GM12878 (cell line): ENCODE measurements around the gene ARVCF. TPM values are rescaled to one million over a fixed set of nuclear protein-coding genes. Genes with fewer than 3 reads are reported as not detected.

ENCODE experiments used
- ATAC-seq: fragments of 200-7000 bp; cut with Tn5 transposase; 3 replicates; pipeline ENCODE4 v1.9.1; 2020; ENCODE audit warnings: mild to moderate bottlenecking, moderate library complexity
- BruUV-seq: library from RNA; stranded (reverse); fragments of 400-500 nt; replicated peaks from 2 replicates; lab custom pipeline; 2021; lab: Mats Ljungman, UMichigan
- CTCF ChIA-PET: fragments of 300-600 bp; sonication (Branson Sonifier 250); formaldehyde crosslinking; extraction: SDS; loops from one replicate; lab custom pipeline; 2021; ENCODE audit warnings: inconsistent platforms; lab: Yijun Ruan, JAX
- POLR2A ChIA-PET: fragments of 350-600 bp; formaldehyde crosslinking; extraction: SDS; loops from one replicate; lab custom pipeline; 2021; ENCODE audit warnings: inconsistent platforms; lab: Charles Lee
- RAD21 ChIA-PET: fragments of 300-600 bp; sonication (Branson Sonifier 250); formaldehyde crosslinking; loops from one replicate; lab custom pipeline; 2023; ENCODE audit warnings: antibody characterized with exemption; ENCODE audit not compliant: unreplicated experiment; lab: Charles Lee
- SMC1A ChIA-PET: fragments of 300-600 bp; sonication (Branson Sonifier 250); formaldehyde crosslinking; loops from one replicate; lab custom pipeline; 2023; ENCODE audit not compliant: unreplicated experiment, uncharacterized antibody; lab: Charles Lee
- DNase-seq: peaks from one replicate; pipeline ENCODE4 v3.0.0-alpha.2; 2011; ENCODE audit warnings: low read depth, low spot score
- FAIRE-seq: peaks from 3 replicates; lab custom pipeline; 2011; peaks lifted over from hg19 to GRCh38; lab: Jason Lieb, UNC
- H2AFZ ChIP-seq: 2 replicates; pipeline ENCODE4 v1.6.0; 2011; ENCODE audit warnings: low read depth, low read length, control low read depth; ENCODE audit not compliant: control insufficient read depth
- H3K27ac ChIP-seq: 2 replicates; pipeline ENCODE4 v1.5.1; 2011; ENCODE audit warnings: control low read depth; ENCODE audit not compliant: control insufficient read depth, insufficient read depth
- H3K27me3 ChIP-seq, 2 experiments: replicated peaks in 1 of 2; 2 replicates each; pipeline versions ENCODE4 v1.6.0 to v1.6.1; 2011; ENCODE audit warnings: low read length in 1 of 2; ENCODE audit not compliant: control insufficient read depth in 2 of 2, insufficient read depth in 2 of 2
- H3K36me3 ChIP-seq, 2 experiments: 2 replicates each; pipeline ENCODE4 v1.5.1; 2011; ENCODE audit warnings: low read length in 1 of 2; ENCODE audit not compliant: control insufficient read depth in 2 of 2, insufficient read depth in 2 of 2
- H3K4me1 ChIP-seq: 2 replicates; pipeline ENCODE4 v1.6.1; 2011; ENCODE audit warnings: mild to moderate bottlenecking, low read length, moderate library complexity, mixed read lengths; ENCODE audit not compliant: control insufficient read depth, insufficient read depth
- H3K4me2 ChIP-seq: 2 replicates; pipeline ENCODE4 v1.6.0; 2011; ENCODE audit warnings: control low read depth; ENCODE audit not compliant: control insufficient read depth, insufficient read depth
- H3K4me3 ChIP-seq: fragments of 200-600 bp; sonication (generic); 2 replicates; pipeline ENCODE4 v1.5.1; 2016
- H3K79me2 ChIP-seq: 2 replicates; pipeline ENCODE4 v1.6.0; 2011; ENCODE audit warnings: low read length; ENCODE audit not compliant: control insufficient read depth, insufficient read depth
- H3K9ac ChIP-seq: 2 replicates; pipeline ENCODE4 v1.8.0; 2011; ENCODE audit warnings: low read length, control low read depth, mixed read lengths; ENCODE audit not compliant: control insufficient read depth, insufficient read depth
- H3K9me3 ChIP-seq: replicated peaks from 3 replicates; pipeline ENCODE4 v1.5.1; 2011; ENCODE audit warnings: mild to moderate bottlenecking, low read length; ENCODE audit not compliant: control insufficient read depth, insufficient read depth
- H4K20me1 ChIP-seq: 2 replicates; pipeline ENCODE4 v1.6.0; 2011; ENCODE audit not compliant: control insufficient read depth, insufficient read depth
- BCL11A ChIP-seq: IDR thresholded peaks from 2 replicates; pipeline ENCODE4 v1.6.1; 2011; ENCODE audit warnings: low read depth, low read length
- CHD4 ChIP-seq: fragments of 200-600 bp; sonication (generic); IDR thresholded peaks from 2 replicates; pipeline ENCODE4 v1.6.1; 2016; ENCODE audit warnings: mild to moderate bottlenecking
- EGR1 ChIP-seq, 2 experiments: IDR thresholded peaks; 1 replicate in 1 of 2; 2 replicates in 1 of 2; pipeline ENCODE4 v1.6.1; 2011 to 2012; ENCODE audit warnings: low read depth in 2 of 2, low read length in 2 of 2, borderline replicate concordance in 1 of 2, mild to moderate bottlenecking in 1 of 2, moderate library complexity in 1 of 2
- EZH2 ChIP-seq: IDR thresholded peaks from 2 replicates; pipeline ENCODE4 v1.6.1; 2012; ENCODE audit warnings: low read depth, mild to moderate bottlenecking, control low read depth, inconsistent platforms, low read length, borderline replicate concordance; ENCODE audit not compliant: control insufficient read depth
- FOS ChIP-seq: IDR thresholded peaks from 3 replicates; pipeline ENCODE4 v1.6.1; 2011; ENCODE audit warnings: borderline replicate concordance; ENCODE audit not compliant: insufficient read length; ENCODE audit errors: extremely low read depth
- MXI1 ChIP-seq: fragments of 150-350 bp; IDR thresholded peaks from 2 replicates; pipeline ENCODE4 v1.6.1; 2011; ENCODE audit warnings: low read depth, mild to moderate bottlenecking, inconsistent platforms, low read length, improper control_type of control experiment
- NFYB ChIP-seq: IDR thresholded peaks from 2 replicates; pipeline ENCODE4 v1.6.1; 2011; ENCODE audit warnings: low read depth, mild to moderate bottlenecking, low read length, improper control_type of control experiment, moderate library complexity; ENCODE audit not compliant: insufficient read depth
- SUPT20H ChIP-seq: IDR thresholded peaks from 2 replicates; pipeline ENCODE4 v1.6.1; 2011; ENCODE audit warnings: low read depth, mild to moderate bottlenecking, low read length, moderate library complexity, borderline replicate concordance; ENCODE audit not compliant: control insufficient read depth
- SUZ12 ChIP-seq: fragments of 200-600 bp; sonication (generic); IDR thresholded peaks from one replicate; pipeline ENCODE4 v1.6.1; 2018; ENCODE audit warnings: antibody characterized with exemption, mild to moderate bottlenecking; ENCODE audit not compliant: unreplicated experiment
- TARDBP ChIP-seq: IDR thresholded peaks from 2 replicates; pipeline ENCODE4 v1.6.1; 2016; ENCODE audit warnings: borderline replicate concordance
- YY1 ChIP-seq: IDR thresholded peaks from 2 replicates; pipeline ENCODE4 v1.6.1; 2011; ENCODE audit warnings: low read depth, mild to moderate bottlenecking, low read length
- ZZZ3 ChIP-seq: IDR thresholded peaks from 2 replicates; pipeline ENCODE4 v1.6.1; 2011; ENCODE audit warnings: low read depth; ENCODE audit not compliant: control insufficient read depth, insufficient read length
- WGBS: methylation state at CpG from one replicate; pipeline ENCODE4 v1.1.6; 2016; ENCODE audit warnings: low lambda C conversion rate; ENCODE audit not compliant: insufficient replicate concordance, insufficient coverage; ENCODE audit errors: missing lambda C conversion rate; 5-methylcytosine and 5-hydroxymethylcytosine counted together
- in situ Hi-C: fragments of 300-500 bp; cut with MboI; formaldehyde crosslinking; loops from 9 replicates; pipeline ENCODE4 v1.14.3; 2018; ENCODE audit warnings: mixed read lengths
- intact Hi-C: fragments of 100-400 bp; cut with micrococcal nuclease; formaldehyde crosslinking; loops from one replicate; pipeline ENCODE4 v1.14.2; 2022; ENCODE audit not compliant: unreplicated experiment
- polyA plus RNA-seq, 11 experiments: library from polyadenylated mRNA; depleted of rRNA in 4 of 11; unstranded in 6 of 11; stranded (reverse) in 5 of 11; fragments of >200 nt; fragmentation: Nextera tagmentation in 4 of 11; fragmentation: Illumina TruSeq in 1 of 11; extraction: Ambion mirVana in 4 of 11; extraction: Trizol in 1 of 11; gene quantifications; 1 replicate in 1 of 11; 2 replicates in 10 of 11; pipeline versions ENCODE4 v1.2.1 to v1.2.3, GENCODE V29; 2011 to 2016; ENCODE audit warnings: inconsistent platforms in 2 of 11, missing spikeins in 2 of 11, low read depth in 1 of 11
- total RNA-seq, 4 experiments: library from RNA; depleted of rRNA in 3 of 4; stranded (reverse); fragments of >200 nt in 3 of 4; fragmentation: Illumina TruSeq in 1 of 4; extraction: Trizol in 1 of 4; gene quantifications; 2 replicates each; pipeline versions ENCODE4 v1.2.1 to v1.2.3, GENCODE V29; 2013 to 2021
- TF ChIP-seq, protein P1 (sequence below): IDR thresholded peaks from 2 replicates; pipeline ENCODE4 v1.6.1; 2012; ENCODE audit warnings: mild to moderate bottlenecking, low read depth, low read length
- TF ChIP-seq, protein P2 (sequence below): fragments of 450-650 bp; IDR thresholded peaks from 2 replicates; pipeline ENCODE4 v1.6.1; 2017; ENCODE audit warnings: mild to moderate bottlenecking

Gene ARVCF
- total and polyA plus RNA-seq, 10 of the 15 experiments (the other 5 are each of a cell fraction or from before 2014, with no cell fraction given) = 0.13 to 1.9 (median 1.0) TPM; not detected in 2

DNA sequence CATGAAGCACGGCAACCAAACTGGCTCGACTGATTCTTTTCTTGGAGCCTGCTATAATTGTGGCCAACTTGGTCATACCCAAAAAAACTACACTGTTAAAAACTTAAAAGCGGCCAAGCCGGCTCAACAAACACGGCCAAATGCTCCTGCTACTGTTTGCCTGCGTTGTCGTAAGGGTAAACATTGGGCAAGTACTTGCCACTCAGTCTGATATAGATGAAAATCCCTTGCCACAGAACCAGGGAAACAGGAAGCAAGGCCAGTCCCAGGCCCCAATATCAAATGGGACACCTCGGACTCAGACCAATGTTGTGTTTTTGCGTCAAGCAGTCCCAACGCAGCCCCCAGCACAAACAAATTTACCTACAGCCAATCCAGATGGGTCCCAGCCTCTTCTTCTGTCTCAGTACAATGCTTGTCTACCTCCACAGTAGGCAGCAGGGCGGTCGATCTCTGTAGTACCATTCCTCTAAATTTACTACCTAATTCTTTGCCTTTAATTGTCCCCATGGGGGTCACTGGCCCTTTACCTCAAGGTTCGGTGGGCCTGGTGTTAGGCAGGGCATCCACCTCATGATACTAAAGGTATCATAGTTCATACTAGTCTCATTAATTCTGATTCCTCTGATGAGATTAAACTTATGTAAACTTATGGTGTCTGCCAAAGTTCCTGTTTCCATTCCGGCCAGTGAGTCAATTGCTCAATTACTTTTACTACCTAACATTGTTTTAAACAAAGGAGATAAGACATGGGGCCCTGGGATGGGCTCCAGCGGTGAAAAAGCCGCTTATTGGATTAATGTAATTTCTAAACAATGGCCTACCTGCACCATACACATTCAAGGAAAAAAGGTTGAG lies 78.8 kb downstream of the ARVCF start (continued):
- TF ChIP-seq, protein P1, sequence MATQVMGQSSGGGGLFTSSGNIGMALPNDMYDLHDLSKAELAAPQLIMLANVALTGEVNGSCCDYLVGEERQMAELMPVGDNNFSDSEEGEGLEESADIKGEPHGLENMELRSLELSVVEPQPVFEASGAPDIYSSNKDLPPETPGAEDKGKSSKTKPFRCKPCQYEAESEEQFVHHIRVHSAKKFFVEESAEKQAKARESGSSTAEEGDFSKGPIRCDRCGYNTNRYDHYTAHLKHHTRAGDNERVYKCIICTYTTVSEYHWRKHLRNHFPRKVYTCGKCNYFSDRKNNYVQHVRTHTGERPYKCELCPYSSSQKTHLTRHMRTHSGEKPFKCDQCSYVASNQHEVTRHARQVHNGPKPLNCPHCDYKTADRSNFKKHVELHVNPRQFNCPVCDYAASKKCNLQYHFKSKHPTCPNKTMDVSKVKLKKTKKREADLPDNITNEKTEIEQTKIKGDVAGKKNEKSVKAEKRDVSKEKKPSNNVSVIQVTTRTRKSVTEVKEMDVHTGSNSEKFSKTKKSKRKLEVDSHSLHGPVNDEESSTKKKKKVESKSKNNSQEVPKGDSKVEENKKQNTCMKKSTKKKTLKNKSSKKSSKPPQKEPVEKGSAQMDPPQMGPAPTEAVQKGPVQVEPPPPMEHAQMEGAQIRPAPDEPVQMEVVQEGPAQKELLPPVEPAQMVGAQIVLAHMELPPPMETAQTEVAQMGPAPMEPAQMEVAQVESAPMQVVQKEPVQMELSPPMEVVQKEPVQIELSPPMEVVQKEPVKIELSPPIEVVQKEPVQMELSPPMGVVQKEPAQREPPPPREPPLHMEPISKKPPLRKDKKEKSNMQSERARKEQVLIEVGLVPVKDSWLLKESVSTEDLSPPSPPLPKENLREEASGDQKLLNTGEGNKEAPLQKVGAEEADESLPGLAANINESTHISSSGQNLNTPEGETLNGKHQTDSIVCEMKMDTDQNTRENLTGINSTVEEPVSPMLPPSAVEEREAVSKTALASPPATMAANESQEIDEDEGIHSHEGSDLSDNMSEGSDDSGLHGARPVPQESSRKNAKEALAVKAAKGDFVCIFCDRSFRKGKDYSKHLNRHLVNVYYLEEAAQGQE = no peak

DNA sequence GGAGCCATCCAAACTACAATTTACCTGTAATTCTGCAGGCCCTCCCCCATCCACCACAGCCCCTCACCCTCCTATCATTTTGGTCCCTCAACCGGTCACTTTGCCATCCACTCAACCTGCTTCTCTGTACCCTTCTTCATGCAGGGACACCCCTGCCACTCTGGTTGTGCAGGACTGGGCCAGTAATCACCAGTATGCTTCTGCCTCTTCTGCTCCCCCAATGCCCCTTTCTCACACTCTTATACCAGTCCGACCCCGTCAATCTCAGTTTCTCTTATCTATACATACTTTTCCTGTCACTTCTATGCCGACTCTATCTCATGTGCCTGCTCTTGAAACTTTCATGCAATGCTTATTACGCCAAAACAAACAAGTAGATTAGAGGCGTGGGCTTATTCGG lies 80.1 kb downstream of the ARVCF start:
- intact Hi-C loops (no loop called here), in situ Hi-C loops (no loop called here)
- ChIA-PET CTCF (interaction anchor here (1.2 kb wide), 1 partner anchor 26 kb away, joined by 4 read pairs; no protein-coding TSS in a partner anchor), RAD21 (no interaction called here), SMC1A (no interaction called here), POLR2A (no interaction called here)
- Histone ChIP-seq H3K36me3 (no peaks in the 10 kb centered on the region), H3K27ac (no peak overlapping the region), H3K4me2 (no peak overlapping the region), H3K9me3 (no peaks in the 10 kb centered on the region; the same call in 2 of the 3 replicates), H3K27me3 (no peaks in the 10 kb centered on the region), H3K9ac (no peak overlapping the region), H3K4me3 (no peak overlapping the region), H3K4me1 (peaks cover 6% of the 10 kb centered on the region; the same call in 1 of the 2 replicates), H4K20me1 (no peaks in the 10 kb centered on the region), H2AFZ (no peak overlapping the region), H3K79me2 (peaks cover 9% of the 10 kb centered on the region)
- DNase-seq (no peak), ATAC-seq (no peak), FAIRE-seq (no peak)
- WGBS = 98% methylated on average over 7 of the region's 7 CpGs
- no TSS peak for BruUV-seq
- TF ChIP-seq EGR1 (IDR thresholded peaks at IDR 0.05; ENCODE audit: borderline replicate concordance in 1 of 2, low read depth in 2 of 2, low read length in 2 of 2) = no peak
- no peak for TF ChIP-seq MXI1
- TF ChIP-seq SUZ12 = no peak
- no peak for TF ChIP-seq CHD4
- TF ChIP-seq EZH2 = no peak
- TF ChIP-seq SUPT20H = no peak
- TF ChIP-seq YY1 = no peak
- no peak for TF ChIP-seq NFYB
- TF ChIP-seq ZZZ3 = no peak
- TF ChIP-seq, protein P2, sequence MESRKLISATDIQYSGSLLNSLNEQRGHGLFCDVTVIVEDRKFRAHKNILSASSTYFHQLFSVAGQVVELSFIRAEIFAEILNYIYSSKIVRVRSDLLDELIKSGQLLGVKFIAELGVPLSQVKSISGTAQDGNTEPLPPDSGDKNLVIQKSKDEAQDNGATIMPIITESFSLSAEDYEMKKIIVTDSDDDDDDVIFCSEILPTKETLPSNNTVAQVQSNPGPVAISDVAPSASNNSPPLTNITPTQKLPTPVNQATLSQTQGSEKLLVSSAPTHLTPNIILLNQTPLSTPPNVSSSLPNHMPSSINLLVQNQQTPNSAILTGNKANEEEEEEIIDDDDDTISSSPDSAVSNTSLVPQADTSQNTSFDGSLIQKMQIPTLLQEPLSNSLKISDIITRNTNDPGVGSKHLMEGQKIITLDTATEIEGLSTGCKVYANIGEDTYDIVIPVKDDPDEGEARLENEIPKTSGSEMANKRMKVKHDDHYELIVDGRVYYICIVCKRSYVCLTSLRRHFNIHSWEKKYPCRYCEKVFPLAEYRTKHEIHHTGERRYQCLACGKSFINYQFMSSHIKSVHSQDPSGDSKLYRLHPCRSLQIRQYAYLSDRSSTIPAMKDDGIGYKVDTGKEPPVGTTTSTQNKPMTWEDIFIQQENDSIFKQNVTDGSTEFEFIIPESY = no peak
- no peak for TF ChIP-seq BCL11A
- TF ChIP-seq FOS = no peak
- no peak for TF ChIP-seq TARDBP
